Karpas-422 (cell line): ENCODE measurements around the gene TNFAIP8. TPM values are rescaled to one million over a fixed set of nuclear protein-coding genes. Genes with fewer than 3 reads are reported as not detected.

Experiments used
- DNase-seq: peaks from one replicate; pipeline ENCODE4 v3.0.0-alpha.2; 2015
- H2AFZ ChIP-seq: fragments of 200-600 bp; sonication (generic); 2 replicates; pipeline ENCODE4 v1.6.1; 2014; ENCODE audit warnings: antibody characterized with exemption, low read length, mixed read lengths
- H3K27ac ChIP-seq: fragments of 200-600 bp; sonication (generic); 2 replicates; pipeline ENCODE4 v1.5.1; 2014; ENCODE audit warnings: mild to moderate bottlenecking, low read length, moderate library complexity
- H3K27me3 ChIP-seq: fragments of 200-600 bp; sonication (generic); 2 replicates; pipeline ENCODE4 v1.6.1; 2014; ENCODE audit warnings: low read length, mixed read lengths
- H3K36me3 ChIP-seq: fragments of 200-600 bp; sonication (generic); 2 replicates; pipeline ENCODE4 v1.6.1; 2014; ENCODE audit warnings: low read length, mixed read lengths; ENCODE audit not compliant: insufficient read depth
- H3K4me1 ChIP-seq: fragments of 200-600 bp; sonication (generic); 2 replicates; pipeline ENCODE4 v1.6.1; 2014; ENCODE audit warnings: mild to moderate bottlenecking, low read length, mixed read lengths
- H3K4me2 ChIP-seq: fragments of 200-600 bp; sonication (generic); 2 replicates; pipeline ENCODE4 v1.6.1; 2014; ENCODE audit warnings: low read length, low read depth, mild to moderate bottlenecking; ENCODE audit not compliant: poor library complexity, severe bottlenecking
- H3K4me3 ChIP-seq: fragments of 200-600 bp; sonication (generic); 2 replicates; pipeline ENCODE4 v1.5.1; 2014; ENCODE audit warnings: mild to moderate bottlenecking, antibody characterized with exemption, low read length, mixed read lengths
- H3K79me2 ChIP-seq: fragments of 200-600 bp; sonication (generic); 2 replicates; pipeline ENCODE4 v1.6.1; 2014; ENCODE audit warnings: mild to moderate bottlenecking, low read length, mixed read lengths
- H3K9ac ChIP-seq: fragments of 200-600 bp; sonication (generic); 2 replicates; pipeline ENCODE4 v1.6.0; 2014; ENCODE audit warnings: low read length
- H3K9me2 ChIP-seq: fragments of 200-600 bp; sonication (generic), shearing (Covaris generic); replicated peaks from 2 replicates; pipeline ENCODE4 v1.6.0; 2014; ENCODE audit warnings: mild to moderate bottlenecking, low read length, moderate library complexity; ENCODE audit not compliant: insufficient read depth
- H3K9me3 ChIP-seq: fragments of 300-700, 200-600 bp; sonication (generic); 2 replicates; pipeline ENCODE4 v1.6.1; 2014; ENCODE audit warnings: low read length, mixed read lengths
- H4K20me1 ChIP-seq: fragments of 200-600 bp; sonication (generic); 2 replicates; pipeline ENCODE4 v1.6.1; 2014; ENCODE audit warnings: mild to moderate bottlenecking, antibody characterized with exemption, low read length, low read depth; ENCODE audit not compliant: insufficient read depth
- total RNA-seq: library from RNA; depleted of rRNA; stranded (reverse); fragments of >200 nt; shearing (Covaris generic); gene quantifications from 2 replicates; pipeline ENCODE4 v1.2.3, GENCODE V29; 2014; ENCODE audit warnings: low replicate concordance

Gene TNFAIP8
- total RNA-seq, 1 experiment from 2014 or later, result 58.7 TPM

GRCh38 chr5:119397518-119398380 lies 41.9 kb downstream of the TNFAIP8 start:
- Histone ChIP-seq H2AFZ (no peak overlapping the region), H3K36me3 (peaks cover 14% of the 10 kb centered on the region), H3K9ac (no peak overlapping the region), H3K9me2 (no peaks in the 10 kb centered on the region), H3K27me3 (no peaks in the 10 kb centered on the region), H3K79me2 (no peaks in the 10 kb centered on the region), H3K9me3 (no peaks in the 10 kb centered on the region), H3K4me2 (no peak overlapping the region), H3K27ac (no peak overlapping the region), H4K20me1 (peaks cover 21% of the 10 kb centered on the region), H3K4me1 (peaks cover 50% of the 10 kb centered on the region), H3K4me3 (no peak overlapping the region)
- no peak for DNase-seq

DNA sequence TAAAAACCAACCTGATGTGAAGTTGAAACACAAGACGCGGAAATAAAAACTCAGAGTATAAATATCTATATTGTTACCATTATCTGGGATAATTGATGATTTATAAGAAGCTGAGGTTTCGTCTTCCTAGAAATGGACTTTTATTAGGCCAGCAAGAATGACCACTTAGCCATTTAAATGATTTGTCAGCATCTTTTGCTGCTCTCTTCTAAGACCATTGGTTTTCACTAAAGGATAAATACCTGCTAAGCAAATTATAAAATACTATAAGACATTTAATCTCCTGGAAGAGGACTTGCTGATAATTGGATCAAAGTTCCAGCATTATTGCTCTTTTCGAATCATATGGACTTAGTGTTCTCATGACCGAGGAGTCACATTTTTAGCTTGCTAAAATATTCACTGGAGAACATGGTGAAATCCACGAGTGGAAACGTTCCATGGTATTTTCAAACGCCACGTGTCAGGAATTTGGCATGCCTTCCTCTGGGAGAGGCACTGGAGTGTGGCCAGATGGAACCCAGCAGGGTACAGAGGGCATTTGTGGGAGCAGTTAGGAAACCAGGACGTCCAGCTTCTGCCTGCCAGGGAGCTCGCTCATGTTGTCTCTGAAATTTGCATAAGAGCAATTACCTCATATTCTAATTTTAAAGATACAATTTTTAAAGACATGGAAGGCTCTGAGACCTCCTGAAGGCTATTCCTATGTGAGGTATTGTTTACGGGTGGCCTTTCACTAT lies 43.1 kb downstream of the TNFAIP8 start:
- peak overlapping the region; percentile 41 for H3K4me2 ChIP-seq
- H3K4me1 ChIP-seq, result peaks cover 44% of the 10 kb centered on the region

DNA sequence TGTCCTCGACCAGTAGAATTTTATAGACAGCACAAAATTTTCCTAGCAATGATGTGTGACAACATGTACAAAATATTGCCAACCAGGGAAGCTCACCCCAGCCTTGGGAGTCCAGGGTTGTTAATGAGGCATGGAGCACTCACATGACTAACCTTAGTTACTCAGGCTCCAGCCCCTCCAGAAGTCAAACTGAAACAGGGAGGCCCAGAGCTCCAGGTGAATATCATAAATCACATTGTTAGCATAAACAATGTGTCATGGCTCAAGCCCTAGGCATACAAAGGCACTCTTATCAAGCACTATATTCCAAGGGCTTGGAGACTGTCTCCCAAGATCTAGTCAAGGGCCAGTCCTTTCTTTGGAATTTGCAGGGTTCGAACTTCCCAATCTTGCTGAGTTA lies 44.4 kb downstream of the TNFAIP8 start:
- peaks cover 8% of the 10 kb centered on the region for H4K20me1 ChIP-seq
- no peak overlapping the region for H3K27ac ChIP-seq
- DNase-seq, result no peak
- no peak overlapping the region for H3K4me2 ChIP-seq
- peaks cover 46% of the 10 kb centered on the region for H3K4me1 ChIP-seq
- no peaks in the 10 kb centered on the region for H3K36me3 ChIP-seq
- no peaks in the 10 kb centered on the region for H3K9me2 ChIP-seq
- H3K9ac ChIP-seq, result no peak overlapping the region
- H3K27me3 ChIP-seq, result no peaks in the 10 kb centered on the region
- no peak overlapping the region for H2AFZ ChIP-seq
- no peak overlapping the region for H3K4me3 ChIP-seq
- H3K9me3 ChIP-seq, result no peaks in the 10 kb centered on the region
- H3K79me2 ChIP-seq, result no peaks in the 10 kb centered on the region

More for the DNA sequence above, 43.1 kb downstream of the TNFAIP8 start:
- H4K20me1 ChIP-seq, result peaks cover 12% of the 10 kb centered on the region
- peaks cover 3% of the 10 kb centered on the region; the same call in 1 of the 2 replicates for H3K36me3 ChIP-seq
- no peak overlapping the region for H3K27ac ChIP-seq
- no peaks in the 10 kb centered on the region for H3K79me2 ChIP-seq
- no peaks in the 10 kb centered on the region for H3K9me2 ChIP-seq
- no peak overlapping the region for H2AFZ ChIP-seq
- no peak for DNase-seq
- H3K27me3 ChIP-seq, result no peaks in the 10 kb centered on the region
- H3K4me3 ChIP-seq, result no peak overlapping the region
- no peak overlapping the region for H3K9ac ChIP-seq
- no peaks in the 10 kb centered on the region for H3K9me3 ChIP-seq

- no peaks in the 10 kb centered on the region for H3K27me3 ChIP-seq
- no peak overlapping the region for H3K9ac ChIP-seq
- no peak overlapping the region for H2AFZ ChIP-seq
- H3K9me2 ChIP-seq, result no peaks in the 10 kb centered on the region
- H4K20me1 ChIP-seq, result no peaks in the 10 kb centered on the region; the same call in 1 of the 2 replicates
- H3K79me2 ChIP-seq, result no peaks in the 10 kb centered on the region
- no peak overlapping the region for H3K4me2 ChIP-seq
- no peaks in the 10 kb centered on the region for H3K36me3 ChIP-seq
- H3K4me3 ChIP-seq, result no peak overlapping the region
- H3K4me1 ChIP-seq, result peaks cover 45% of the 10 kb centered on the region
- no peaks in the 10 kb centered on the region for H3K9me3 ChIP-seq
- DNase-seq, result no peak
- H3K27ac ChIP-seq, result no peak overlapping the region
Observed at GRCh38 chr5:119402081-119402480, 46.3 kb downstream of the TNFAIP8 start.

GRCh38 chr5:119402555-119402954 lies 46.7 kb downstream of the TNFAIP8 start:
- H2AFZ ChIP-seq, result no peak overlapping the region

DNA sequence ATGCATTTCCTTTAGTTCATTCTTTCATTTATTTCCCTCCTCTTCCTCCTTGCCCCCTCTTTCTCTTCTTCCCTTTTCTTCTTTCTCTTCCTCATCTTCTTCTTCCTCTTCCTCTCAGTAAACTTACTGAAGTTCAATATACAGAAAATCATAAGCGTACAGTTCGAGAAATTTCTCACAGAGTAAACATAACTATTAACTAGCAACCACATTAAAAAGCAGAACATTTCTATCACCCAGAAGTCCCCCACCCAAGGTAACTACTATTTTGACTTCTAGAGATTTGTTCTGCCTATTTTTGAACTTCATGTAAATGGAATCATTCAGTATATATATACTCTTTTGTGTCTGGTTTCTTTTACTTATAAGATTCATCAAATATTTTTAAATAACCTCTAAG lies 48.2 kb downstream of the TNFAIP8 start:
- H3K4me2 ChIP-seq, result peak overlapping the region; percentile 29
- H3K9me3 ChIP-seq, result no peaks in the 10 kb centered on the region
- peaks cover 28% of the 10 kb centered on the region for H3K4me1 ChIP-seq
- H3K9me2 ChIP-seq, result no peaks in the 10 kb centered on the region
- no peak overlapping the region for H2AFZ ChIP-seq
- H3K36me3 ChIP-seq, result no peaks in the 10 kb centered on the region
- H4K20me1 ChIP-seq, result no peaks in the 10 kb centered on the region; the same call in 1 of the 2 replicates
- DNase-seq, result no peak
- H3K79me2 ChIP-seq, result no peaks in the 10 kb centered on the region
- H3K9ac ChIP-seq, result no peak overlapping the region
- H3K4me3 ChIP-seq, result no peak overlapping the region
- no peak overlapping the region for H3K27ac ChIP-seq
- no peaks in the 10 kb centered on the region for H3K27me3 ChIP-seq

More at GRCh38 chr5:119402555-119402954, 46.7 kb downstream of the TNFAIP8 start:
- no peaks in the 10 kb centered on the region for H3K79me2 ChIP-seq
- no peaks in the 10 kb centered on the region for H3K9me2 ChIP-seq
- no peaks in the 10 kb centered on the region for H3K36me3 ChIP-seq
- no peak overlapping the region for H3K9ac ChIP-seq
- H3K4me3 ChIP-seq, result no peak overlapping the region
- no peak overlapping the region for H3K4me2 ChIP-seq
- DNase-seq, result no peak
- no peak overlapping the region for H3K27ac ChIP-seq
- no peaks in the 10 kb centered on the region; the same call in 1 of the 2 replicates for H4K20me1 ChIP-seq
- H3K27me3 ChIP-seq, result no peaks in the 10 kb centered on the region
- peaks cover 41% of the 10 kb centered on the region for H3K4me1 ChIP-seq
- no peaks in the 10 kb centered on the region for H3K9me3 ChIP-seq

GRCh38 chr5:119405419-119405818 lies 49.6 kb downstream of the TNFAIP8 start:
- Histone ChIP-seq H3K9ac (no peak overlapping the region), H3K4me1 (peaks cover 32% of the 10 kb centered on the region), H3K27ac (no peak overlapping the region), H3K79me2 (no peaks in the 10 kb centered on the region), H3K9me3 (no peaks in the 10 kb centered on the region), H3K27me3 (no peaks in the 10 kb centered on the region), H3K36me3 (no peaks in the 10 kb centered on the region), H3K4me2 (no peak overlapping the region), H3K4me3 (no peak overlapping the region), H4K20me1 (no peaks in the 10 kb centered on the region; the same call in 1 of the 2 replicates), H3K9me2 (no peaks in the 10 kb centered on the region), H2AFZ (no peak overlapping the region)
- peak; percentile 39 for DNase-seq

- Histone ChIP-seq H3K9me3 (no peaks in the 10 kb centered on the region), H2AFZ (no peak overlapping the region), H3K79me2 (no peaks in the 10 kb centered on the region), H3K9ac (no peak overlapping the region), H4K20me1 (no peaks in the 10 kb centered on the region; the same call in 1 of the 2 replicates), H3K4me1 (peaks cover 38% of the 10 kb centered on the region), H3K4me2 (no peak overlapping the region), H3K36me3 (no peaks in the 10 kb centered on the region), H3K4me3 (no peak overlapping the region), H3K27me3 (no peaks in the 10 kb centered on the region), H3K27ac (no peak overlapping the region), H3K9me2 (no peaks in the 10 kb centered on the region)
- no peak for DNase-seq
Observed at GRCh38 chr5:119406551-119407110, 50.8 kb downstream of the TNFAIP8 start.
